Measurements from ENCODE around the gene ATP6V1D.

Gene ATP6V1D

GRCh38 chr14:67372833-67373232 is 13.2 kb upstream of the ATP6V1D start:
- H3K9me2 ChIP-seq (replicated peaks; ENCODE audit: insufficient read depth, low read length): no peaks in the 10 kb centered on the region
- no peak overlapping the region for H3K9ac ChIP-seq (ENCODE audit: low read length)
- H3K36me3 ChIP-seq (ENCODE audit: low read length): peaks cover 58% of the 10 kb centered on the region
- no peaks in the 10 kb centered on the region for H3K9me3 ChIP-seq (ENCODE audit: insufficient read depth, low read length)
- H3K27me3 ChIP-seq (ENCODE audit: low read length): no peaks in the 10 kb centered on the region
- H3K4me2 ChIP-seq (ENCODE audit: low read depth, low read length, poor library complexity, severe bottlenecking): no peak overlapping the region
- H3F3A ChIP-seq (ENCODE audit: insufficient read depth): no peaks in the 10 kb centered on the region
- H4K20me1 ChIP-seq (ENCODE audit: low read depth, low read length): peaks cover 7% of the 10 kb centered on the region; the same call in 1 of the 2 replicates
- peaks cover 45% of the 10 kb centered on the region for H3K79me2 ChIP-seq (ENCODE audit: insufficient read depth, low read length)
- no peak overlapping the region for H2AFZ ChIP-seq (ENCODE audit: low read depth, low read length, severe bottlenecking)
- no peak for TF ChIP-seq EZH2phosphoT487 (conservative IDR thresholded peaks at IDR 0.05; ENCODE audit: low read length)
- TF ChIP-seq CTCF (IDR thresholded peaks at IDR 0.05; ENCODE audit: insufficient read depth, low read length, poor library complexity, severe bottlenecking): no peak
- H3K27ac ChIP-seq (ENCODE audit: low read depth, low read length): no peak overlapping the region
- no peak overlapping the region for H3K4me3 ChIP-seq (ENCODE audit: insufficient read depth, low read length, poor library complexity, severe bottlenecking)

- Histone ChIP-seq H3K36me3 (ENCODE audit: low read length) (peaks cover 55% of the 10 kb centered on the region), H3K79me2 (ENCODE audit: insufficient read depth, low read length) (peaks cover 55% of the 10 kb centered on the region), H3K4me3 (ENCODE audit: insufficient read depth, low read length, poor library complexity, severe bottlenecking) (no peak overlapping the region), H3K9ac (ENCODE audit: low read length) (no peak overlapping the region), H3K27me3 (ENCODE audit: low read length) (no peaks in the 10 kb centered on the region), H4K20me1 (ENCODE audit: low read depth, low read length) (peaks cover 8% of the 10 kb centered on the region; the same call in 1 of the 2 replicates), H2AFZ (ENCODE audit: low read depth, low read length, severe bottlenecking) (no peak overlapping the region), H3F3A (ENCODE audit: insufficient read depth) (no peaks in the 10 kb centered on the region), H3K9me2 (replicated peaks; ENCODE audit: insufficient read depth, low read length) (no peaks in the 10 kb centered on the region), H3K9me3 (ENCODE audit: insufficient read depth, low read length) (no peaks in the 10 kb centered on the region), H3K27ac (ENCODE audit: low read depth, low read length) (no peak overlapping the region), H3K4me2 (ENCODE audit: low read depth, low read length, poor library complexity, severe bottlenecking) (no peak overlapping the region)
- TF ChIP-seq CTCF (IDR thresholded peaks at IDR 0.05; ENCODE audit: insufficient read depth, low read length, poor library complexity, severe bottlenecking) (no peak), EZH2phosphoT487 (conservative IDR thresholded peaks at IDR 0.05; ENCODE audit: low read length) (no peak)
Observed at GRCh38 chr14:67371247-67372148, 11.9 kb upstream of the ATP6V1D start.

DNA sequence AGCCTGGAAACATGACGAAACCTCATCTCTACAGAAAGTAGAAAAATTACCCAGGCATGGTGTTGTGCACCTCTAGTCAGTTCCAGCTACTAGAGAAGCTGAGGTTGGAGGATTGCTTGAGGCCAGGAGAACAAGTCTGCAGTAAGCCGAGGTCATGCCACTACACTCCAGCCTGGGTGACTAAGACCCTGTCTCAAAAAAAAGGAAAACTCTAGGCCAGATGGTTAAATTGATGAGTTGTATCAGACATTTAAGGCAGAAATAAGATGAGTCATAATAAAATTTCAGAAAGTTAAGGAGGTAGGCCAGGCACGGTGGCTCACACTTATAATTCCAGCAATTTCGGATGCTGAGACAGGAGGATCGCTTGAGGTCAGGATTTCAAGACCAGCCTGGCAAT is 11.2 kb upstream of the ATP6V1D start:
- H3K4me2 ChIP-seq (ENCODE audit: low read depth, low read length, poor library complexity, severe bottlenecking): no peak overlapping the region
- no peaks in the 10 kb centered on the region for H3K9me3 ChIP-seq (ENCODE audit: insufficient read depth, low read length)
- no peak overlapping the region for H3K27ac ChIP-seq (ENCODE audit: low read depth, low read length)
- no peak overlapping the region for H3K4me3 ChIP-seq (ENCODE audit: insufficient read depth, low read length, poor library complexity, severe bottlenecking)
- H3K27me3 ChIP-seq (ENCODE audit: low read length): no peaks in the 10 kb centered on the region
- H2AFZ ChIP-seq (ENCODE audit: low read depth, low read length, severe bottlenecking): no peak overlapping the region
- no peaks in the 10 kb centered on the region for H3K9me2 ChIP-seq (replicated peaks; ENCODE audit: insufficient read depth, low read length)
- peaks cover 8% of the 10 kb centered on the region; the same call in 1 of the 2 replicates for H4K20me1 ChIP-seq (ENCODE audit: low read depth, low read length)
- H3F3A ChIP-seq (ENCODE audit: insufficient read depth): no peaks in the 10 kb centered on the region
- no peak overlapping the region for H3K9ac ChIP-seq (ENCODE audit: low read length)
- H3K79me2 ChIP-seq (ENCODE audit: insufficient read depth, low read length): peaks cover 62% of the 10 kb centered on the region
- H3K36me3 ChIP-seq (ENCODE audit: low read length): peaks cover 54% of the 10 kb centered on the region
- TF ChIP-seq EZH2phosphoT487 (conservative IDR thresholded peaks at IDR 0.05; ENCODE audit: low read length): no peak
- TF ChIP-seq CTCF (IDR thresholded peaks at IDR 0.05; ENCODE audit: insufficient read depth, low read length, poor library complexity, severe bottlenecking): no peak
